Esophagus squamous epithelium (tissue), 4 donors: ENCODE results near the gene PRR20G.

Experiments used
- CTCF ChIP-seq, 6 experiments: fragments of 450-650 bp in 4 of 6; fragments of 200-600 bp in 2 of 6; sonication (generic) in 2 of 6; IDR thresholded peaks; one replicate each; pipeline ENCODE4 v1.5.1; 2016 to 2019; ENCODE audit warnings: antibody characterized with exemption in 6 of 6, mild to moderate bottlenecking in 4 of 6, moderate library complexity in 4 of 6
- POLR2A ChIP-seq, 4 donors: fragments of 450-650 bp; IDR thresholded peaks; one replicate each; pipeline ENCODE4 v1.6.1; 2017; ENCODE audit warnings: antibody characterized with exemption in 4 of 4, mild to moderate bottlenecking in 4 of 4, moderate library complexity in 3 of 4

DNA sequence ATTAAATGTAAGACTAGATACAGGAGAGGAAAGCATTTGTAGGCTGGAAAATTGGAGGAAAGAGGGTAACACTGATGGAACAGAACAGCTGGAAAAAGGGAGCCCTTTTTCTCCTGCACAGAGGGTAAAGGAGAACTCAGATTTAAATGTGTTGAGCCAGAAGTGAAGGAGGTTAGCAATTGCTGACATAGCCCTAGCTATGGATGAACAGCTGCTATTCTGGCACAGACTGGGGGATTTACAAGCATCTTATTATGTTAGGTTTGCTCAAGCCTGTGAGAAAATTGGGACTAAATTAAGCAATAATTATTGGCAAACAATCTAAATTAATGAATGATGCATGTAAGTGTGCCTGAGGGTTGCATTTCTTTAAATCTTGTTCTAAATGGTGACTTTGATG, 40.6 kb upstream of the PRR20G start:
- TF ChIP-seq POLR2A (IDR thresholded peaks at IDR 0.05) (no peak), CTCF (IDR thresholded peaks at IDR 0.05) (no peak)
